Activated CD4-positive, alpha-beta T cell treated with anti-CD3 and anti-CD28 coated beads, Interleukin-2, amount 10 ng/mL, durations not matched to agents 7 days and 5 days (primary cell): ENCODE results near the gene CNTROB. TPM values are rescaled to one million over a fixed set of nuclear protein-coding genes. Genes with fewer than 3 reads are reported as not detected.

Source experiments
- CTCF ChIA-PET: fragments of 350-600 bp; sonication (Branson Sonifier 250); formaldehyde crosslinking; loops from one replicate; lab custom pipeline; 2021; ENCODE audit warnings: antibody characterized with exemption; lab: Charles Lee
- POLR2A ChIA-PET: fragments of 350-600 bp; sonication (Branson Sonifier 250); formaldehyde crosslinking; loops from one replicate; lab custom pipeline; 2021; ENCODE audit warnings: antibody characterized with exemption; lab: Charles Lee
- DNase-seq: peaks from one replicate; pipeline ENCODE4 v3.0.0-alpha.2; 2020
- H3K27ac Mint-ChIP-seq: one replicate; pipeline ENCODE4 v1.8.0; 2021; ENCODE audit warnings: mild to moderate bottlenecking, moderate library complexity, mixed read lengths
- H3K27me3 Mint-ChIP-seq: one replicate; pipeline ENCODE4 v1.8.0; 2021; ENCODE audit warnings: mixed read lengths
- H3K36me3 Mint-ChIP-seq: one replicate; pipeline ENCODE4 v1.8.0; 2021; ENCODE audit warnings: low read depth, mixed read lengths
- H3K4me1 Mint-ChIP-seq: one replicate; pipeline ENCODE4 v1.8.0; 2021; ENCODE audit warnings: mixed read lengths
- H3K4me3 Mint-ChIP-seq: one replicate; pipeline ENCODE4 v1.8.0; 2021; ENCODE audit warnings: mild to moderate bottlenecking, moderate library complexity, mixed read lengths
- H3K9me3 Mint-ChIP-seq: one replicate; pipeline ENCODE4 v1.8.0; 2021; ENCODE audit warnings: mixed read lengths
- total RNA-seq, 2 experiments: library from RNA; stranded (reverse); gene quantifications; one replicate each; pipeline ENCODE4 v1.2.3, GENCODE V29; 2021

CNTROB gene
- 10 to 100 TPM; 74.3 to 77.4 TPM for total RNA-seq

- no peaks in the 10 kb centered on the region for H3K27me3 Mint-ChIP-seq
- CTCF ChIA-PET: interaction anchor here (0.7 to 3.2 kb wide), 13 partner anchors 8 to 244 kb away, joined by 3 to 17 read pairs (median 5); partner anchors contain the start of gene TP53
- POLR2A ChIA-PET: interaction anchor here (0.6 to 1.3 kb wide), 3 partner anchors 11 to 225 kb away, joined by 3 to 4 read pairs (median 3); partner anchors contain the start of gene RNF227
- H3K4me1 Mint-ChIP-seq: peaks cover 55% of the 10 kb centered on the region
- peak within 1 kb of the TSS; percentile 96 for H3K27ac Mint-ChIP-seq
- DNase-seq: peak; percentile 100
- H3K9me3 Mint-ChIP-seq: no peaks in the 10 kb centered on the region
- peak within 1 kb of the TSS; percentile 94 for H3K4me3 Mint-ChIP-seq
- H3K36me3 Mint-ChIP-seq: peaks cover 41% of the 10 kb centered on the region
Observed at GRCh38 chr17:7931709-7932482, at the start of gene CNTROB, which contains the start of gene TRAPPC1. CNTROB (plus strand) TSS chr17:7932206; CDS start chr17:7933080, 874 bp downstream. TRAPPC1 (minus strand) TSS chr17:7931946; CDS start chr17:7931829, 117 bp downstream.

GRCh38 chr17:7882629-7883028 lies 49.4 kb upstream of the CNTROB start:
- H3K4me1 Mint-ChIP-seq: peaks cover 6% of the 10 kb centered on the region
- H3K36me3 Mint-ChIP-seq: peaks cover 3% of the 10 kb centered on the region
- H3K4me3 Mint-ChIP-seq: no peak overlapping the region
- CTCF ChIA-PET: interaction anchor here (1.2 to 1.6 kb wide), 2 partner anchors 11 to 107 kb away, joined by 4 to 5 read pairs; no protein-coding TSS in a partner anchor
- H3K27ac Mint-ChIP-seq: no peak overlapping the region
- no peak for DNase-seq
- POLR2A ChIA-PET: no interaction called here
- no peaks in the 10 kb centered on the region for H3K9me3 Mint-ChIP-seq
- no peaks in the 10 kb centered on the region for H3K27me3 Mint-ChIP-seq

GRCh38 chr17:7883781-7884386 lies 48.1 kb upstream of the CNTROB start:
- Mint-ChIP-seq H3K36me3 (peaks cover 3% of the 10 kb centered on the region), H3K4me3 (peak overlapping the region; percentile 71), H3K27ac (peak overlapping the region; percentile 85), H3K4me1 (peaks cover 6% of the 10 kb centered on the region), H3K27me3 (no peaks in the 10 kb centered on the region), H3K9me3 (no peaks in the 10 kb centered on the region)
- peak; percentile 35 for DNase-seq
- POLR2A ChIA-PET: no interaction called here
- CTCF ChIA-PET: interaction anchor here (0.6 to 1.6 kb wide), 5 partner anchors 12 to 758 kb away, joined by 3 to 5 read pairs (median 3); partner anchors contain the start of gene PFAS

- Mint-ChIP-seq H3K36me3 (peaks cover 6% of the 10 kb centered on the region), H3K4me3 (peak overlapping the region; percentile 71), H3K27ac (peak overlapping the region; percentile 83), H3K4me1 (peaks cover 6% of the 10 kb centered on the region), H3K9me3 (no peaks in the 10 kb centered on the region), H3K27me3 (no peaks in the 10 kb centered on the region)
- ChIA-PET POLR2A (interaction anchor here (0.6 kb wide), 1 partner anchor 402 kb away, joined by 3 read pairs; no protein-coding TSS in a partner anchor), CTCF (no interaction called here)
- peak; percentile 36 for DNase-seq
Observed at GRCh38 chr17:7884581-7885366, 47.2 kb upstream of the CNTROB start.

GRCh38 chr17:7885367-7886226 lies 46.4 kb upstream of the CNTROB start:
- Mint-ChIP-seq H3K4me3 (peak overlapping the region; percentile 62), H3K36me3 (peaks cover 14% of the 10 kb centered on the region)
- CTCF ChIA-PET: interaction anchor here (0.9 kb wide), 1 partner anchor 25 kb away, joined by 4 read pairs; no protein-coding TSS in a partner anchor

GRCh38 chr17:7886227-7887037 lies 45.6 kb upstream of the CNTROB start:
- no peak overlapping the region for H3K4me3 Mint-ChIP-seq
- peaks cover 13% of the 10 kb centered on the region for H3K4me1 Mint-ChIP-seq
- H3K27me3 Mint-ChIP-seq: no peaks in the 10 kb centered on the region
- ChIA-PET CTCF (interaction anchor here (0.9 kb wide), 1 partner anchor 26 kb away, joined by 4 read pairs; no protein-coding TSS in a partner anchor), POLR2A (interaction anchor here (0.6 kb wide), 1 partner anchor 87 kb away, joined by 3 read pairs; no protein-coding TSS in a partner anchor)
- H3K9me3 Mint-ChIP-seq: no peaks in the 10 kb centered on the region
- H3K36me3 Mint-ChIP-seq: peaks cover 22% of the 10 kb centered on the region
- peak; percentile 65 for DNase-seq
- H3K27ac Mint-ChIP-seq: no peak overlapping the region

More at GRCh38 chr17:7885367-7886226, 46.4 kb upstream of the CNTROB start:
- H3K27me3 Mint-ChIP-seq: no peaks in the 10 kb centered on the region
- H3K27ac Mint-ChIP-seq: peak overlapping the region; percentile 72
- H3K4me1 Mint-ChIP-seq: peaks cover 12% of the 10 kb centered on the region
- POLR2A ChIA-PET: interaction anchor here (0.6 kb wide), 2 partner anchors 88 to 401 kb away, joined by 3 read pairs; no protein-coding TSS in a partner anchor
- H3K9me3 Mint-ChIP-seq: no peaks in the 10 kb centered on the region
- DNase-seq: peak; percentile 41

GRCh38 chr17:7887038-7887481 lies 44.9 kb upstream of the CNTROB start:
- Mint-ChIP-seq H3K36me3 (peaks cover 27% of the 10 kb centered on the region), H3K4me1 (peaks cover 13% of the 10 kb centered on the region), H3K27ac (no peak overlapping the region), H3K27me3 (no peaks in the 10 kb centered on the region), H3K4me3 (no peak overlapping the region), H3K9me3 (no peaks in the 10 kb centered on the region)
- DNase-seq: no peak
- ChIA-PET POLR2A (no interaction called here), CTCF (no interaction called here)

- no peaks in the 10 kb centered on the region for H3K9me3 Mint-ChIP-seq
- CTCF ChIA-PET: interaction anchor here (1.2 kb wide), 1 partner anchor 53 kb away, joined by 3 read pairs; no protein-coding TSS in a partner anchor
- no peaks in the 10 kb centered on the region for H3K27me3 Mint-ChIP-seq
- peaks cover 13% of the 10 kb centered on the region for H3K4me1 Mint-ChIP-seq
- peaks cover 28% of the 10 kb centered on the region for H3K36me3 Mint-ChIP-seq
- POLR2A ChIA-PET: no interaction called here
- no peak overlapping the region for H3K27ac Mint-ChIP-seq
- DNase-seq: peak; percentile 93
- H3K4me3 Mint-ChIP-seq: no peak overlapping the region
Observed at GRCh38 chr17:7887482-7888183, 44.4 kb upstream of the CNTROB start.

- no peak within 1 kb of the TSS for H3K27ac Mint-ChIP-seq
Observed at GRCh38 chr17:7888184-7888920, 43.7 kb upstream of the CNTROB start, which contains the start of gene CHD3. CHD3 (plus strand) TSS chr17:7888789; CDS start chr17:7889001, 212 bp downstream.

More at GRCh38 chr17:7888184-7888920, 43.7 kb upstream of the CNTROB start, which contains the start of gene CHD3:
- Mint-ChIP-seq H3K4me3 (no peak within 1 kb of the TSS), H3K4me1 (peaks cover 14% of the 10 kb centered on the region), H3K36me3 (peaks cover 32% of the 10 kb centered on the region), H3K27me3 (no peaks in the 10 kb centered on the region), H3K9me3 (no peaks in the 10 kb centered on the region)
- ChIA-PET CTCF (interaction anchor here (1.2 kb wide), 1 partner anchor 54 kb away, joined by 3 read pairs; no protein-coding TSS in a partner anchor), POLR2A (no interaction called here)
- DNase-seq: peak; percentile 46
